ENCODE measurements around the gene SORCS1. TPM values are rescaled to one million over a fixed set of nuclear protein-coding genes. Genes with fewer than 3 reads are reported as not detected.

Gene SORCS1
- total RNA-seq, 4 donors from 2014 or later, result 0.40 to 5.1 (median 2.5) TPM

DNA sequence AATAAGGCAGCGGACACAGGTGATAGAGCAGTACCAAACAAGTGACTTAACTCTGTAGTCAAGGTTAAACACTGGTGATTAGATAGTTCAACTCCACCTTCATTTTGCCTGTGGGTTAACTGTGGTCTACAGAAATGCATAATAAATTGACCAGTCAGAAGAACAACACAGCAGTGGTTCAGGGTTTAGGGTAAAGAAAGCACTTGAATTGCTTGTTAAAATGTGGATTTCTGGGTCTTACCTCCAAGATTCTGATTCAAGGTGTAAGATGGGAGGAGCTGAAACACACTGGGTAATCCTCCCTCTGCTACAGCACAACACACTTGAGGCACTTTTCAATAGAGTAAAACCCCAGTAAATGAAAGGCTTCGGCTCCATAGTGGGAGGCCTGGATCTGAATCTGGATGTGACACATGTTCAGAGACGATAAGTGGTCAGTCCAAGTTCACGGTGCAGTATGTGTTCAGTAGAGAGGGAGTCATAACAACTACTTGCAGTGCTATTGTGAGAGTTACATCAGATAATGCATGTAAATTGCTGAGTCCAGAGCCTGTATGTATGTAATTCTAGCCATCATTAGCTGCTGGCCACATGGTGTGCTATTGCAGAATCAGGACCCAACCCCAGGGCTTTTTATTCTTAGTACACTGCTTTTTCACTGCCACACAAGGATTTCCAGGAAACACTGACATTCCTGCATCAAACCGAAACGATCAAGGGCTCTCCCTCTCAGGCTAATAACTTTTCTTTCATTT lies 141.7 kb downstream of the SORCS1 start:
- Histone ChIP-seq H3K36me3 (no peaks in the 10 kb centered on the region), H3K27ac (no peak overlapping the region)
- intact Hi-C loops (cut with DNase I; ENCODE audit: low total_unique reads), result no loop called here

DNA sequence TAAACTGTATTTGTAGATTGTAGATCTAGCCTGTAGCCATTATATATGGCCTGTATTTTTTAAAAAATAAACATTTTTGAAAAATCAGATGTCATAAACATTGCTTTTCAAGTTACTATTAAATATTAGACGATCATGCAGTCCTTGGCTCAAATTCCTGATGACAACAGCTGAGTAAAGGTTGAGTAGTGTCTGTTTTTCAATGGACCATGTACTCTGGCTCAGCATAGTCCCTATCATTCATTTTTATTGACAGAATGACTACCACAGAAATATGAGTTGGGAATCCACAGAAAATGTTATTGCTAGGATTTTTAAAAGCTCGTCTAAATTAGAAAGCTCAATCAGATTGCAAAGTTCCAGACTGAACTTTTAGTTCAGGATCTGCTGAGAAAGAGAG lies 145.4 kb downstream of the SORCS1 start:
- TF ChIP-seq POLR2AphosphoS5 (IDR thresholded peaks at IDR 0.05), result no peak
- TF ChIP-seq, protein P1, sequence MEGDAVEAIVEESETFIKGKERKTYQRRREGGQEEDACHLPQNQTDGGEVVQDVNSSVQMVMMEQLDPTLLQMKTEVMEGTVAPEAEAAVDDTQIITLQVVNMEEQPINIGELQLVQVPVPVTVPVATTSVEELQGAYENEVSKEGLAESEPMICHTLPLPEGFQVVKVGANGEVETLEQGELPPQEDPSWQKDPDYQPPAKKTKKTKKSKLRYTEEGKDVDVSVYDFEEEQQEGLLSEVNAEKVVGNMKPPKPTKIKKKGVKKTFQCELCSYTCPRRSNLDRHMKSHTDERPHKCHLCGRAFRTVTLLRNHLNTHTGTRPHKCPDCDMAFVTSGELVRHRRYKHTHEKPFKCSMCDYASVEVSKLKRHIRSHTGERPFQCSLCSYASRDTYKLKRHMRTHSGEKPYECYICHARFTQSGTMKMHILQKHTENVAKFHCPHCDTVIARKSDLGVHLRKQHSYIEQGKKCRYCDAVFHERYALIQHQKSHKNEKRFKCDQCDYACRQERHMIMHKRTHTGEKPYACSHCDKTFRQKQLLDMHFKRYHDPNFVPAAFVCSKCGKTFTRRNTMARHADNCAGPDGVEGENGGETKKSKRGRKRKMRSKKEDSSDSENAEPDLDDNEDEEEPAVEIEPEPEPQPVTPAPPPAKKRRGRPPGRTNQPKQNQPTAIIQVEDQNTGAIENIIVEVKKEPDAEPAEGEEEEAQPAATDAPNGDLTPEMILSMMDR (IDR thresholded peaks at IDR 0.05), result no peak
- no peak for TF ChIP-seq EP300 (IDR thresholded peaks at IDR 0.05; ENCODE audit: low read depth)
- no peak for TF ChIP-seq POLR2A (IDR thresholded peaks at IDR 0.05)
- WGBS, 2 donors (ENCODE audit: low coverage in 1 of 2), result 50 to 55% methylated on average over 2 of the region's 2 CpGs
- intact Hi-C loops (cut with DNase I; ENCODE audit: low total_unique reads) (no loop called here), in situ Hi-C loops (cut with MboI; ENCODE audit: low pct_ligation_motif_present in 1 of 4, low pct_unique_long_range_greater_than_20kb in 1 of 4, low sequenced_read_pairs in 3 of 4) (no loop called here)
- Histone ChIP-seq H3K9me3 (no peaks in the 10 kb centered on the region), H3K4me3 (no peak overlapping the region), H3K4me1 (no peaks in the 10 kb centered on the region), H3K27me3 (no peaks in the 10 kb centered on the region), H3K27ac (no peak overlapping the region), H3K36me3 (no peaks in the 10 kb centered on the region)
- DNase-seq, result no peak

More for the DNA sequence above, 141.7 kb downstream of the SORCS1 start:
- Histone ChIP-seq H3K4me3 (no peak overlapping the region), H3K4me1 (no peaks in the 10 kb centered on the region), H3K27me3 (no peaks in the 10 kb centered on the region), H3K9me3 (no peaks in the 10 kb centered on the region)
- TF ChIP-seq EP300 (IDR thresholded peaks at IDR 0.05; ENCODE audit: low read depth), result no peak
- no peak for TF ChIP-seq POLR2AphosphoS5 (IDR thresholded peaks at IDR 0.05)
- TF ChIP-seq, protein P1 (IDR thresholded peaks at IDR 0.05), result no peak
- no peak for TF ChIP-seq POLR2A (IDR thresholded peaks at IDR 0.05)
- 81 to 85% methylated on average over 6 of the region's 6 CpGs for WGBS, 2 donors (ENCODE audit: low coverage in 1 of 2)
- DNase-seq, result no peak
- in situ Hi-C loops (cut with MboI; ENCODE audit: low pct_ligation_motif_present in 1 of 4, low pct_unique_long_range_greater_than_20kb in 1 of 4, low sequenced_read_pairs in 3 of 4), result no loop called here

DNA sequence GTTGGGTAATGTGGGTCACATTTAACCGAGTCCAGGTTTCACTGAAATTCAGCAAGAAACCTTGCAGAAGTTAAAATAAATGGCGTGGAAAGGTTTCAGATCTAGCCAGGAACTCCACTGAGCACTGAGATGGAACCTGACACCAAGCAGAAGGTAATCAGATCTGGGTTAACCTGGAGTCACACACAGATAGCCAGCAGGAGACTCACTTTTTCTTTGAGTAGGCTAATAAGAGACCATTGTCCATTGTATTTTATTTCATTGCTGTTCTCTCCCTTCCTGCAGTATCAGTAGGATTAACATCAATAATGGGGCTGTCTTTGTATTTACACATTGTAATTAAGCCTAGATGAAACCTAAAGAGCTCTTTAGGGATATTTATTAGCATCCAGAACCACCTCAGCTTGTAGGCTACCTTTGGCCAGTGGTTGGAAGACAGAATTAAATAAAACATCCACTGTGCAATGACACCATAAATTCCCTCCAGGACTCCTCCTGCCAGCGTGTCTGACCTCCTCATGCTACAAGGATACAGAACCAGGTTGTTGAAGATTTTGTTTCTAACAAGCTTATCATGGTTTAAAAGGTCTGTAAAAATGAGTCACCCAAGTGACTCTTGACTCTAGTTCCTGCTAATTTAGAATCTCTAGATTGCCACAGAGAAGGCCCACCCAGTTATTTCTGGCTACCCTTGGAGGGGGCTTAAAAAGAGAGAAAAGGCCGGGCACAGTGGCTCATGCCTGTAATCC lies 151.1 kb downstream of the SORCS1 start:
- TF ChIP-seq POLR2A (IDR thresholded peaks at IDR 0.05), result no peak
- TF ChIP-seq POLR2AphosphoS5 (IDR thresholded peaks at IDR 0.05), result no peak
- no peak overlapping the region for H3K4me3 ChIP-seq
- intact Hi-C loops (cut with DNase I; ENCODE audit: low total_unique reads) (no loop called here), in situ Hi-C loops (cut with MboI; ENCODE audit: low pct_ligation_motif_present in 1 of 4, low pct_unique_long_range_greater_than_20kb in 1 of 4, low sequenced_read_pairs in 3 of 4) (no loop called here)
- no peak overlapping the region for H3K27ac ChIP-seq
- no peak for DNase-seq
- H3K9me3 ChIP-seq, result no peaks in the 10 kb centered on the region
- H3K36me3 ChIP-seq, result no peaks in the 10 kb centered on the region
- H3K27me3 ChIP-seq, result no peaks in the 10 kb centered on the region
- WGBS, 2 donors (ENCODE audit: low coverage in 1 of 2), result 63 to 89% methylated on average over 2 to 4 of the region's 4 CpGs
- H3K4me1 ChIP-seq, result no peaks in the 10 kb centered on the region

DNA sequence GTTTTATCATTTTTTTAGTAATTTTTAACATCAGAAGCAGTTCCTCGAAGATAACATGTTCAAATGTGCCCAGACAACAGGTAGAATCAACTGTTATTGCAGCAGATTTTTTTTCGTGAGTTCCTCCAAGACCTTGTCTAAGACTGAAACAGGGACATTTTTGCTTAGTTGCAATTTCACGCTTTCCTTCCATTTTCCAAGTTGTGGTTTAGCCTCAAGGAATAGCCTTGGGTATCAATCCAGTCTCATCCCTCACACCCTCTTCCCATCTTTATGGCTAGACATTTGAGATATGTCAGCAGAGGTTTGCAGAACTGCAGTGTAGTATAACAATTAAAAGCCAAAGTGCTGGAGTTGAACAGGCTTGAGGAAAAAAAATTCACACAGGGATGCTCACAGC lies 152.5 kb downstream of the SORCS1 start:
- in situ Hi-C loops (cut with MboI; ENCODE audit: low pct_ligation_motif_present in 1 of 4, low pct_unique_long_range_greater_than_20kb in 1 of 4, low sequenced_read_pairs in 3 of 4) (no loop called here), intact Hi-C loops (cut with DNase I; ENCODE audit: low total_unique reads) (no loop called here)
- no peaks in the 10 kb centered on the region for H3K36me3 ChIP-seq
- no peak overlapping the region for H3K4me3 ChIP-seq
- WGBS, 2 donors (ENCODE audit: low coverage in 1 of 2), result 77% methylated on average over 3 of the region's 3 CpGs; no CpG with 5 or more reads in 1 of the 2 donors
- TF ChIP-seq, protein P1 (IDR thresholded peaks at IDR 0.05), result no peak
- no peak for TF ChIP-seq POLR2AphosphoS5 (IDR thresholded peaks at IDR 0.05)
- TF ChIP-seq POLR2A (IDR thresholded peaks at IDR 0.05), result no peak
- TF ChIP-seq EP300 (IDR thresholded peaks at IDR 0.05; ENCODE audit: low read depth), result no peak
- H3K27ac ChIP-seq, result no peak overlapping the region
- H3K27me3 ChIP-seq, result no peaks in the 10 kb centered on the region
- DNase-seq, result no peak
- no peaks in the 10 kb centered on the region for H3K4me1 ChIP-seq
- no peaks in the 10 kb centered on the region for H3K9me3 ChIP-seq
